Thymus (tissue), 11 donors: Measurements from ENCODE around the gene PAQR5. TPM values are rescaled to one million over a fixed set of nuclear protein-coding genes. Genes with fewer than 3 reads are reported as not detected.
"Not testable (repeated sequence)": the region's sequence is repeated elsewhere in the genome, so short reads cannot be mapped to it uniquely, and the experiment has no call there.

ENCODE experiments used
- DNase-seq, 9 donors: peaks; one replicate each; pipeline ENCODE4 v3.0.0-alpha.2; 2013; ENCODE audit warnings: low spot score in 9 of 9, low read depth in 6 of 9, missing footprints in 1 of 9
- H3K27ac ChIP-seq, 2 donors: one replicate each; pipeline ENCODE4 v1.5.1; 2013; ENCODE audit warnings: control low read depth in 1 of 2, low read depth in 1 of 2, low read length in 1 of 2, mild to moderate bottlenecking in 1 of 2, moderate library complexity in 1 of 2
- H3K27me3 ChIP-seq, 2 donors: one replicate each; pipeline ENCODE4 v1.5.1; 2013; ENCODE audit warnings: low read length in 1 of 2; ENCODE audit not compliant: control insufficient read depth in 2 of 2, insufficient read depth in 1 of 2
- H3K36me3 ChIP-seq, 2 donors: one replicate each; pipeline ENCODE4 v1.5.1; 2013; ENCODE audit warnings: low read length in 1 of 2, mild to moderate bottlenecking in 1 of 2, moderate library complexity in 1 of 2; ENCODE audit not compliant: control insufficient read depth in 2 of 2, insufficient read depth in 2 of 2
- H3K4me1 ChIP-seq, 2 donors: one replicate each; pipeline ENCODE4 v1.5.1; 2013; ENCODE audit warnings: low read length in 2 of 2; ENCODE audit not compliant: control insufficient read depth in 2 of 2, insufficient read depth in 2 of 2
- H3K4me3 ChIP-seq, 2 donors: one replicate each; pipeline ENCODE4 v1.5.1; 2013; ENCODE audit warnings: low read length in 2 of 2, control low read depth in 1 of 2, mild to moderate bottlenecking in 1 of 2
- H3K9me3 ChIP-seq, 2 donors: one replicate each; pipeline ENCODE4 v1.5.1; 2013; ENCODE audit warnings: low read length in 1 of 2, mild to moderate bottlenecking in 1 of 2; ENCODE audit not compliant: control insufficient read depth in 2 of 2, insufficient read depth in 1 of 2
- WGBS: extraction: QIAGEN DNeasy Blood & Tissue Kit; methylation state at CpG from one replicate; pipeline ENCODE4 v1.1.7; 2013; 5-methylcytosine and 5-hydroxymethylcytosine counted together
- polyA plus RNA-seq: library from polyadenylated mRNA; stranded (reverse); fragments of 200-250 nt; gene quantifications from one replicate; pipeline ENCODE4 v1.2.3, GENCODE V29; 2013
- total RNA-seq: library from RNA; stranded (reverse); fragments of 120-200 nt; gene quantifications from one replicate; pipeline ENCODE4 v1.2.4, GENCODE V29; 2013
- donor health status: healthy.

Gene PAQR5
- total and polyA plus RNA-seq, 2 donors, result 0.14 to 0.25 TPM

DNA sequence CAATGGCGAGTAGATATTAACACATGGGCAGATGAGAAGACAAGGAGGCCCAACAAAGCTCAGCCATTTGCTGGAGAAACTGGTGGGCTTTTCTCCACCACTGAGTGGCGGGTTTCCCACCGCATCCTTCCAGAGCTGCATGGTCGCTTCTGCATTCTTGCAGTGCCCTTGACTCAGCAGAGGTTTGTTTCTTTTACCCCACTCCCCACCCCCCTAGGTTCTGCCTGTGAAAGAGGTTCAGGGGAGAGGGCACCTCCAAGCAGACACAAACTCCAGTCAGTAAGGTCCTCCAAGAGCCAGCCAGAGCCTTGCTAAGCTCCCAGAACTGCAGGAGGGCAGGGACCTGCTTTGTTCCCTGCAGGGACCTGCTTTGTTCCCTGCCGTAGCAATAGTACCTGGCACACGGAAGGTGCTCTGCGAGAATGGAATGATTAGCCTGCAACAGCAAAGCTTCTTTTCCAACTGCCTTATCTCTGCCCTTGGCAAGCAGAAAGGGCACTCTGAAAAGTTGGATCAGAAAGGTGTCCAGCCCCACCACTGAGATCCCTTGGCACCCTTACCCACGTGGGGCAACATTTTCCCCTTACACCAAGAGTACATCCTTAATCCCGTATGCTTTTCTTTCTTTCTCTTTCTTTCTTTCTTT lies 1.4 kb downstream of the PAQR5 start:
- H3K4me1 ChIP-seq, result peaks cover 0 to 3% of the 10 kb centered on the region in 2 donors
- H3K36me3 ChIP-seq, result no peaks in the 10 kb centered on the region
- no peak overlapping the region for H3K4me3 ChIP-seq
- H3K9me3 ChIP-seq, result no peaks in the 10 kb centered on the region
- H3K27me3 ChIP-seq, result peaks cover 24 to 52% of the 10 kb centered on the region in 2 donors
- DNase-seq, result no peak
- H3K27ac ChIP-seq, result no peak overlapping the region
- whole genome bisulfite sequencing, result 75% methylated on average over 9 of the region's 9 CpGs

DNA sequence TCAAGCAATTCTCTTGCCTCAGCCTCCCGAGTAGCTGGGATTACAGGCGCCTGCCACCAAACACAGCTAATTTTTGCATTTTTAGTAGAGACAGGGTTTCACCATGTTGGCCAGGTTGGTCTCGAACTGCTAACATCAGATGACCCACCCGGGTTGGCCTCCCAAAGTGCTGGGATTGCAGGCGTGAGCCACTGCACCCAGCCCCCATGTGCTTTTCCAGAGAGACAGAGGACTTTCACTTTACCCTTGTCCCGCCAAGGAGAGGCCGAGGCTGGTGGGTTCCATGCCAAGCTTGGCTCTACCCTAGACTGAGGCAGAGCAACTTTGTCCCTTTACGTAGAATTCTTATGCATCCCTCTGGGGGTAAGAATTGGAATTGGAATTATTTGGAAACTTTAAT lies 2.4 kb downstream of the PAQR5 start:
- not testable (repeated sequence) for H3K27ac ChIP-seq, H3K4me1 ChIP-seq, DNase-seq, H3K36me3 ChIP-seq, H3K9me3 ChIP-seq, H3K4me3 ChIP-seq
- 99% methylated on average over 6 of the region's 8 CpGs for WGBS
- peaks cover 24 to 49% of the 10 kb centered on the region in 2 donors for H3K27me3 ChIP-seq

DNA sequence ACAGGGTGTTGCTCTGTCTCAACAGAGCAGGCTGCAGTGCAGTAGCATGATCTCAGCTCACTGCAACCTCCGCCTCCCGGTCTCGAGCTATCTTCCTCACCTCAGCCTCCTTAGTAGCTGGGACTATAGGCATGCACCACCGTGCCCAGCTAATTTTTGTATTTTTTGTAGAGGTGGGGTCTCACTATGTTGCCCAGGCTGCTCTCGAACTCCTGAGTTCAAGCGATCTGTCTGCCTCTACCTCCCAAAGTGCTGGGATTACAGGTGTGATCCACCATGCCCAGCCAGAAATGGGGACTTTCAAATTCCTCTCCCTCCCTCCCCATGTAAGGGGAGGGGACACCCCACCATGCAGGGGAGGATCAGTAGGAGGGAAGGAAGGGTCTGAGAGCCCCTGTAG lies 3.4 kb downstream of the PAQR5 start:
- not testable (repeated sequence) for H3K27ac ChIP-seq, H3K4me3 ChIP-seq, H3K4me1 ChIP-seq, H3K9me3 ChIP-seq, H3K36me3 ChIP-seq, DNase-seq
- H3K27me3 ChIP-seq, result peaks cover 24 to 42% of the 10 kb centered on the region in 2 donors
- 96% methylated on average over 6 of the region's 6 CpGs for WGBS

DNA sequence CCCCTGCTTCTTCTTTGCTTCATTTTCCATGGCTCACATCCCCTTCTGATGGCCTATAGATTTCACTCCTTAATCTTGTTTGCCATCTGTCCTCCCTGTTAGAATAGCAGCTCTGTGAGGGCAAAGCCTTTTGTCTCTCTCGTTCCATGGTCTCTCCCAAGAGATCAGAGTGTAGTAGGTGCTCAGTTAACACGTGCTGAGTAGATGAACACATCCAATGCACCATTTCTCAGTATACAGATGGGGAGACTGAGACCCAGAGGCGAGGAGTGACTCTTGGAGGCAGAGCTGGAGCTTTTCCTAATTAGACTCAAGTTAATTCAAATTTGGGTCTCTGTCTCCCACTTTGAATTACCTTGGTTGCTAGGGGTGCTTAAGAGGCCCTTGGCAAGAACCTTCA lies 4.2 kb downstream of the PAQR5 start:
- Histone ChIP-seq H3K9me3 (no peaks in the 10 kb centered on the region), H3K27ac (no peak overlapping the region), H3K36me3 (no peaks in the 10 kb centered on the region), H3K4me1 (peaks cover 0 to 3% of the 10 kb centered on the region in 2 donors), H3K27me3 (peaks cover 22 to 34% of the 10 kb centered on the region in 2 donors), H3K4me3 (no peak overlapping the region)
- WGBS, result 79% methylated on average over 3 of the region's 3 CpGs
- no peak for DNase-seq

DNA sequence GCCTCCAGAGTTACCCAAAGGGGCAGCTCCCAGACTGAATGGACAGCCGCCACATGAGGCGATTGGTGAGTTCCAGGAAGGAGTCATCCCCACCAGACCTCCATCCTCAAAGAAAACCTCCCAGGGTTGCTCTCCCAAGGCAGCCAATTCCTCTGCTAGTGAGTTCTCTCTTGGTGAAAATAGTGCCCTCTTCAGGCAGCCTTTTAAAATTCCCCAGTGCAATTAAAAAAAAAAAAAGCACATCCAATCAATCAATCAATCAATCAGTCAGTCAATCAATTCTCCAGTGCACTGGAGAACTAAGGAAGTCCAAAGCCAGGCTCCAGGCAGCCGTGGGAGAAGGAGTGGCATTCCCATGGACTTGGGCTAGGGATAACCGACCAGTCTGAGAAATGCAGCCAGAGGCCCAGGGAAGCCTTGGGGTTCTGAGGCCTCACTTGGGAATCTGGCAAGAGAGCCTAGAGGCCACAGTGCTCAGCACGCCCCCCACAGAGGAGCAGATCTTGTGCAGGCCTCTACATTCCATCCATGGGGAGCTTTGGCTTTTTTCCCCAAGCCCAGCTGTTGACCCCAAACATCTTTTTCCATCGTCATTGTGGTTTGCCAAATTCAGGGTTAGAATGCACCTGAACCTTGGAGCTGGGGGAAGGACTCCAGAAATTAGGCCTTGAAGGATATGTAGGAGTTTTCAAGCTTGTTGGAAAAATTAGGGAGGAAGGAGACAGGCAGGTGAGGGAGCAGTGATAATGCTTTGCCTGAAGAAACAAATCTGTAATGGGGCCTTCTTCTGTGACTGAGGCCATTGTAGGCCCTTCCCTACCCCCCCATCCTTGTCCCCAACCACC lies 4.8 kb downstream of the PAQR5 start:
- Histone ChIP-seq H3K36me3 (no peaks in the 10 kb centered on the region), H3K4me3 (no peak overlapping the region), H3K9me3 (no peaks in the 10 kb centered on the region), H3K4me1 (peaks cover 0 to under 1% of the 10 kb centered on the region in 2 donors), H3K27me3 (peaks cover 15 to 28% of the 10 kb centered on the region in 2 donors), H3K27ac (no peak overlapping the region)
- no peak for DNase-seq
- 86% methylated on average over 6 of the region's 6 CpGs for WGBS

DNA sequence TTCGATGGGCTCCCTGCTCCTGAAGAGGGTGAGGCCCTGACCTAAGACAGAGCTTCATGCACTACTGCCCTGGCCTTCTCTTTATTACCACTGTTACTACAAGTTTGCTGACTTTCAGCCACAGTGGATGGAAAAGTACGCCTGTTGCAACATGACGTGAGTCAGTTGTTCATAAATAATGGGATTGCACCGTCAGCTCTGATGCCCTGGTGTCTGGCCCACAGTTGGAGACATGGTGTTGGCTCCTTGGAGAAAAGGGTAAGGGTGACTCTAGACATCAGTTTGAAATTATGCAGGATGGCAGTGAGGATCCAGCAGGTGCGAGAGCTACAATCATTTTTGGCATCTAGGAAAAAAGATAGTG lies 5.5 kb downstream of the PAQR5 start:
- no peak for DNase-seq
- Histone ChIP-seq H3K4me1 (no peaks in the 10 kb centered on the region), H3K9me3 (no peaks in the 10 kb centered on the region), H3K27ac (no peak overlapping the region), H3K36me3 (no peaks in the 10 kb centered on the region), H3K27me3 (peaks cover 10 to 22% of the 10 kb centered on the region in 2 donors), H3K4me3 (no peak overlapping the region)
- 64% methylated on average over 5 of the region's 5 CpGs for WGBS

DNA sequence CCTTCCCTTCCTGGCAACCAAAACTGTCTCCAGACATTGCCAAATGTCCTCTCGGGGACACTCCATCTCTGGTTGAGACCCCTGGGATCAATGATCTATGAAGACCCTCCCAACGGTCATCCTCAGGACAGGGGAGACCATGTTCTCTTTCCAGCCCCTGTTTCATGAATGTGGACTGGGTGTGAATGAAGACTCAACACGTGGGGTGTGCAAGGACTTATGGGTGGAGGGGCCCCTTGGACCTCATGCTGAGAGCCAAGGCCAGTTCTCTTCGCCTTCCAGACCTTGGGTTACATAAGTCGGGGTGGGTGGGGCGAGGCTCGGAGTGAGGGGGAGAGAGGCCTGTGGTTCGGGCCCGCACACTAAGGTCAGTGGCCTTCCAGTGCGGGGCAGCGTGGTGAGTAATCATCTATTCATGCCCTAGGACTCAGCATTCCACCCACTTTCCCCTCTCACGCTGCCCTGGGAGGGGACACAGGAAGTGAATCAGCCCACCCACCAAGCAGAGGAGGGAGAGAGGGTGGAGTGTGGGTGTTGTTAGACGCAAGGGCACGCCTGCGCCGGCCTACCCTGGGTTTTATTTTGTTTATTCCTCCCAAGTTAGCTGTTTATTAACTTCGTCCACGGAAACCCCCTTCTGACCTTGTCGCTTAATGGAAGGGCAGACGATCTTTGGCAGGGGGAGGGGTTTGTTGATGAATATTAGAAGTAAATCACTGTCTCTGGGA lies 6.7 kb downstream of the PAQR5 start:
- Histone ChIP-seq H3K27me3 (peaks cover 3 to 10% of the 10 kb centered on the region in 2 donors), H3K9me3 (no peaks in the 10 kb centered on the region), H3K4me3 (no peak overlapping the region), H3K27ac (no peak overlapping the region), H3K36me3 (no peaks in the 10 kb centered on the region), H3K4me1 (no peaks in the 10 kb centered on the region)
- no peak for DNase-seq
- 96% methylated on average over 20 of the region's 20 CpGs for WGBS

DNA sequence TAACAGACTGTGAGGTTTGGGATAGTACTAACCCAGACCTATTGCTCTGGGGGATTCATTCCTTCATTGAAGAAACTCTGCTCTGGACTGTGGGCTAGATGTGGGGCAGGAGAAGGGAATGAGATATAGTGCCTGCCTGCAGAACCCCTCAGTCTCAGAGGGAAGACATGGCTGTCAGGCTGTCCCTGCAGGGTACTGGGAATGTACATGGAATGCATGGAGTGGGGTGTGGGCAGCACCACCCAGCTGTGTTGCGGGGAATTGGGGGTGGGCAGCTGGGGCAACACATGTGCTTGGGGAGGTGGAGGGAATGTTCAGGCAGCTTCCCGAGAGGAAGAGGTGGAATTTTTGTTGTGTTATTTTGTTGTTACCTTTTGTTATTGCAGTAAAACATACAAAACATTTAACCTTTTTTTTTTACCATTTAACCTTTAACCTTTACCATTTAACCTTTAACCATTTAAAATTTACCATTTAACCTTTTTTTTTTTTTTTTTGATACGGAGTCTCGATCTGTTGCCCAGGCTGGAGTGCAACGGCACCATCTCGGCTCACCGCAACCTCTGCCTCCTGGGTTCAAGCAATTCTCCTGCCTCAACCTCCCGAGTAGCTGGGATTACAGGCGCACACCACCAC lies 7.3 kb downstream of the PAQR5 start:
- no peak for DNase-seq
- H3K27ac ChIP-seq, result no peak overlapping the region

More for the DNA sequence above, 7.3 kb downstream of the PAQR5 start:
- Histone ChIP-seq H3K9me3 (no peaks in the 10 kb centered on the region), H3K4me3 (no peak overlapping the region), H3K36me3 (no peaks in the 10 kb centered on the region), H3K27me3 (peaks cover 3 to 8% of the 10 kb centered on the region in 2 donors), H3K4me1 (no peaks in the 10 kb centered on the region)
- WGBS, result 98% methylated on average over 9 of the region's 9 CpGs
